GM23338 (cell line): ENCODE measurements around the gene UFD1. TPM values are rescaled to one million over a fixed set of nuclear protein-coding genes. Genes with fewer than 3 reads are reported as not detected.

ENCODE experiments used
- ATAC-seq: fragments of 200-7000 bp; cut with Tn5 transposase; 3 replicates; pipeline ENCODE4 v1.9.1; 2020
- DNase-seq: peaks from one replicate; pipeline ENCODE4 v3.0.0-alpha.2; 2015; ENCODE audit warnings: low spot score
- H2AFZ ChIP-seq: fragments of 200-600 bp; sonication (generic); 2 replicates; pipeline ENCODE4 v1.8.0; 2016; ENCODE audit warnings: antibody characterized with exemption, mild to moderate bottlenecking, moderate library complexity
- H3F3A ChIP-seq: fragments of 200-600 bp; sonication (generic); replicated peaks from 2 replicates; pipeline ENCODE4 v1.8.0; 2017; ENCODE audit warnings: antibody characterized with exemption, mixed run types, low read depth
- H3K27ac ChIP-seq: fragments of 200-600 bp; sonication (generic); 2 replicates; pipeline ENCODE4 v1.6.1; 2016; ENCODE audit warnings: low read depth
- H3K27me3 ChIP-seq: fragments of 200-600 bp; sonication (generic); 2 replicates; pipeline ENCODE4 v1.8.0; 2016; ENCODE audit warnings: mild to moderate bottlenecking, mixed run types, moderate library complexity; ENCODE audit not compliant: insufficient read depth
- H3K36me3 ChIP-seq: fragments of 200-600 bp; sonication (generic); 2 replicates; pipeline ENCODE4 v1.8.0; 2016; ENCODE audit warnings: mild to moderate bottlenecking; ENCODE audit not compliant: insufficient read depth
- H3K4me1 ChIP-seq: fragments of 200-600 bp; sonication (generic); 2 replicates; pipeline ENCODE4 v1.8.0; 2016; ENCODE audit warnings: mild to moderate bottlenecking, moderate library complexity; ENCODE audit not compliant: insufficient read depth
- H3K4me2 ChIP-seq: fragments of 200-600 bp; sonication (generic); 2 replicates; pipeline ENCODE4 v1.7.1; 2017; ENCODE audit warnings: mixed run types
- H3K4me3 ChIP-seq: fragments of 200-600 bp; sonication (generic); 2 replicates; pipeline ENCODE4 v1.6.1; 2016; ENCODE audit warnings: mixed run types
- H3K79me2 ChIP-seq: fragments of 200-600 bp; sonication (generic); replicated peaks from 2 replicates; pipeline ENCODE4 v1.8.0; 2017; ENCODE audit warnings: mild to moderate bottlenecking; ENCODE audit not compliant: insufficient read depth
- H3K9me2 ChIP-seq: fragments of 200-600 bp; sonication (generic); 2 replicates; pipeline ENCODE4 v1.8.0; 2017; ENCODE audit not compliant: insufficient read depth
- H4K20me1 ChIP-seq: fragments of 200-600 bp; sonication (generic); replicated peaks from 2 replicates; pipeline ENCODE4 v1.8.0; 2017; ENCODE audit warnings: mild to moderate bottlenecking; ENCODE audit not compliant: insufficient read depth
- H3K27ac Mint-ChIP-seq: 2 replicates; pipeline ENCODE4 v1.8.0; 2020; ENCODE audit warnings: inconsistent platforms, mild to moderate bottlenecking, moderate library complexity, mixed read lengths
- H3K27me3 Mint-ChIP-seq: 3 replicates; pipeline ENCODE4 v1.8.0; 2022; ENCODE audit warnings: low read depth, mild to moderate bottlenecking, moderate library complexity, mixed read lengths, inconsistent platforms; ENCODE audit not compliant: insufficient read depth, poor library complexity
- H3K36me3 Mint-ChIP-seq: 3 replicates; pipeline ENCODE4 v1.8.0; 2021; ENCODE audit warnings: low read depth, mild to moderate bottlenecking, inconsistent platforms, moderate library complexity, mixed read lengths
- H3K4me1 Mint-ChIP-seq: 3 replicates; pipeline ENCODE4 v1.8.0; 2020; ENCODE audit warnings: mild to moderate bottlenecking, inconsistent platforms, mixed read lengths
- H3K4me3 Mint-ChIP-seq: 3 replicates; pipeline ENCODE4 v1.8.0; 2021; ENCODE audit warnings: moderate library complexity, mild to moderate bottlenecking, inconsistent platforms, mixed read lengths
- H3K9me3 Mint-ChIP-seq: 3 replicates; pipeline ENCODE4 v1.8.0; 2020; ENCODE audit warnings: moderate library complexity, mild to moderate bottlenecking, inconsistent platforms, mixed read lengths
- EZH2 ChIP-seq: fragments of 200-600 bp; sonication (generic); IDR thresholded peaks from one replicate; pipeline ENCODE4 v1.8.0; 2017; ENCODE audit warnings: antibody characterized with exemption, mild to moderate bottlenecking, low read depth; ENCODE audit not compliant: unreplicated experiment
- JUNB ChIP-seq: IDR thresholded peaks from one replicate; pipeline ENCODE4 v1.6.1; 2016; ENCODE audit warnings: antibody characterized with exemption; ENCODE audit not compliant: unreplicated experiment
- NANOG ChIP-seq: IDR thresholded peaks from 2 replicates; pipeline ENCODE4 v1.6.1; 2016; ENCODE audit warnings: antibody characterized with exemption, borderline replicate concordance
- STAT1 ChIP-seq: IDR thresholded peaks from one replicate; pipeline ENCODE4 v1.6.1; 2016; ENCODE audit warnings: antibody characterized with exemption; ENCODE audit not compliant: unreplicated experiment
- ZNF462 ChIP-seq: fragments of 250-450 bp; sonication (Bioruptor Pico); IDR thresholded peaks from 2 replicates; pipeline ENCODE4 v1.5.0; 2020; ENCODE audit warnings: mild to moderate bottlenecking, moderate library complexity
- polyA plus RNA-seq: library from polyadenylated mRNA; unstranded; fragments of >200 nt; fragmentation: Nextera tagmentation; extraction: Ambion mirVana; gene quantifications from 2 replicates; pipeline ENCODE4 v1.2.1, GENCODE V29; 2016
- total RNA-seq: library from RNA; depleted of rRNA; stranded (reverse); fragments of >200 nt; shearing (Covaris generic); gene quantifications from 2 replicates; pipeline ENCODE4 v1.2.3, GENCODE V29; 2014
- TF ChIP-seq, protein P1 (sequence below), 2 experiments: fragments of 200-600 bp in 1 of 2; sonication (generic) in 1 of 2; conservative IDR thresholded peaks; 2 replicates each; pipeline versions ENCODE4 v1.5.1 to v1.6.1; 2016 to 2017; ENCODE audit warnings: antibody characterized with exemption in 2 of 2, low read depth in 2 of 2, mild to moderate bottlenecking in 2 of 2, moderate library complexity in 1 of 2
- TF ChIP-seq, protein P2 (sequence below): IDR thresholded peaks from 2 replicates; pipeline ENCODE4 v1.6.1; 2016; ENCODE audit warnings: antibody characterized with exemption

The UFD1 gene
- total and polyA plus RNA-seq, 2 experiments from 2014 or later: 53.5 to 93.8 TPM

GRCh38 chr22:19405652-19406051 lies 73.3 kb downstream of the UFD1 start (continued):
- TF ChIP-seq, protein P1, sequence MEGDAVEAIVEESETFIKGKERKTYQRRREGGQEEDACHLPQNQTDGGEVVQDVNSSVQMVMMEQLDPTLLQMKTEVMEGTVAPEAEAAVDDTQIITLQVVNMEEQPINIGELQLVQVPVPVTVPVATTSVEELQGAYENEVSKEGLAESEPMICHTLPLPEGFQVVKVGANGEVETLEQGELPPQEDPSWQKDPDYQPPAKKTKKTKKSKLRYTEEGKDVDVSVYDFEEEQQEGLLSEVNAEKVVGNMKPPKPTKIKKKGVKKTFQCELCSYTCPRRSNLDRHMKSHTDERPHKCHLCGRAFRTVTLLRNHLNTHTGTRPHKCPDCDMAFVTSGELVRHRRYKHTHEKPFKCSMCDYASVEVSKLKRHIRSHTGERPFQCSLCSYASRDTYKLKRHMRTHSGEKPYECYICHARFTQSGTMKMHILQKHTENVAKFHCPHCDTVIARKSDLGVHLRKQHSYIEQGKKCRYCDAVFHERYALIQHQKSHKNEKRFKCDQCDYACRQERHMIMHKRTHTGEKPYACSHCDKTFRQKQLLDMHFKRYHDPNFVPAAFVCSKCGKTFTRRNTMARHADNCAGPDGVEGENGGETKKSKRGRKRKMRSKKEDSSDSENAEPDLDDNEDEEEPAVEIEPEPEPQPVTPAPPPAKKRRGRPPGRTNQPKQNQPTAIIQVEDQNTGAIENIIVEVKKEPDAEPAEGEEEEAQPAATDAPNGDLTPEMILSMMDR (conservative IDR thresholded peaks at IDR 0.05; ENCODE audit: low read depth in 2 of 2): no peak
- TF ChIP-seq ZNF462 (CRISPR knock-in tag) (no peak), JUNB (no peak)

DNA sequence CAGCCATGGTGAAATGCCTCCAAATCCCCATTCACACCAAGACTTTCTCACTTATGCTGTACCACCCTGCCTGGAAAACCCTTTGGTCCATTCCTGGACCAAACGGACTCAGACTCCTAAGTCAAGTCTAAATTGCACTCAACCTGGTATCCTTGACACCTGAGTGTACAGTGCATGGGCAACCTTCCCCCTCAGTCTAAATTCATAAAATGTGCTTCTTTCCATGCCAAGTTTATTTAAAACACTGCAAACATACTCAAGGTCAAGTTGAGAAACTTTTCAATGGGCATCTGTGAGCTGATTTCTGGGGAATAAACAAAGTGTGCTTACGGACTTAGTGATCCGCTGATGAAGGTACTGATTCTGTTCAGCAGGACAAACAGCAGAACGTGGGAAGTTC lies 73.9 kb downstream of the UFD1 start:
- Mint-ChIP-seq H3K4me3 (no peak overlapping the region), H3K27me3 (peaks cover 16% of the 10 kb centered on the region), H3K27ac (no peak overlapping the region), H3K36me3 (peaks cover 68% of the 10 kb centered on the region), H3K9me3 (no peaks in the 10 kb centered on the region), H3K4me1 (no peaks in the 10 kb centered on the region)
- ATAC-seq (no peak), DNase-seq (no peak)
- Histone ChIP-seq H3K4me1 (no peaks in the 10 kb centered on the region), H3K36me3 (peaks cover 27% of the 10 kb centered on the region), H3K9me2 (no peaks in the 10 kb centered on the region), H2AFZ (no peak overlapping the region), H3K4me2 (no peak overlapping the region), H3K4me3 (no peak overlapping the region), H3F3A (no peaks in the 10 kb centered on the region), H3K27me3 (no peaks in the 10 kb centered on the region), H3K79me2 (no peaks in the 10 kb centered on the region; the same call in none of the 2 replicates), H4K20me1 (peaks cover 22% of the 10 kb centered on the region), H3K27ac (no peak overlapping the region)
- TF ChIP-seq EZH2: no peak
- TF ChIP-seq, protein P2, sequence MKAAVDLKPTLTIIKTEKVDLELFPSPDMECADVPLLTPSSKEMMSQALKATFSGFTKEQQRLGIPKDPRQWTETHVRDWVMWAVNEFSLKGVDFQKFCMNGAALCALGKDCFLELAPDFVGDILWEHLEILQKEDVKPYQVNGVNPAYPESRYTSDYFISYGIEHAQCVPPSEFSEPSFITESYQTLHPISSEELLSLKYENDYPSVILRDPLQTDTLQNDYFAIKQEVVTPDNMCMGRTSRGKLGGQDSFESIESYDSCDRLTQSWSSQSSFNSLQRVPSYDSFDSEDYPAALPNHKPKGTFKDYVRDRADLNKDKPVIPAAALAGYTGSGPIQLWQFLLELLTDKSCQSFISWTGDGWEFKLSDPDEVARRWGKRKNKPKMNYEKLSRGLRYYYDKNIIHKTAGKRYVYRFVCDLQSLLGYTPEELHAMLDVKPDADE: no peak
- TF ChIP-seq NANOG: no peak
- TF ChIP-seq ZNF462 (CRISPR knock-in tag): no peak
- TF ChIP-seq STAT1: no peak
